ENCODE data around the gene LYRM7. TPM values are rescaled to one million over a fixed set of nuclear protein-coding genes. Genes with fewer than 3 reads are reported as not detected.

LYRM7 gene
- total RNA-seq, 1 donor from 2014 or later = 5.5 TPM

GRCh38 chr5:131147258-131147657 is 23.5 kb upstream of the LYRM7 start:
- H3K36me3 ChIP-seq = no peaks in the 10 kb centered on the region
- no peak overlapping the region for H3K4me3 ChIP-seq
- no peaks in the 10 kb centered on the region for H3K9me3 ChIP-seq
- no peaks in the 10 kb centered on the region for H3K27me3 ChIP-seq (ENCODE audit: low read depth)
- TF ChIP-seq CTCF (IDR thresholded peaks at IDR 0.05) = no peak
- DNase-seq (no peak), ATAC-seq (no peak)
- intact Hi-C loops (cut with DNase I) = no loop called here
- no peak overlapping the region for H3K27ac ChIP-seq
- H3K4me1 ChIP-seq = no peaks in the 10 kb centered on the region

GRCh38 chr5:131148835-131149234 is 21.9 kb upstream of the LYRM7 start:
- no peak overlapping the region for H3K4me3 ChIP-seq
- H3K27ac ChIP-seq = no peak overlapping the region
- H3K27me3 ChIP-seq (ENCODE audit: low read depth) = no peaks in the 10 kb centered on the region
- intact Hi-C loops (cut with DNase I) = no loop called here
- no peaks in the 10 kb centered on the region for H3K36me3 ChIP-seq
- ATAC-seq = no peak
- DNase-seq = no peak
- no peaks in the 10 kb centered on the region for H3K9me3 ChIP-seq
- TF ChIP-seq CTCF (IDR thresholded peaks at IDR 0.05) = no peak
- no peaks in the 10 kb centered on the region for H3K4me1 ChIP-seq

- Histone ChIP-seq H3K9me3 (no peaks in the 10 kb centered on the region), H3K27ac (no peak overlapping the region), H3K4me3 (no peak overlapping the region), H3K27me3 (ENCODE audit: low read depth) (no peaks in the 10 kb centered on the region), H3K36me3 (no peaks in the 10 kb centered on the region), H3K4me1 (no peaks in the 10 kb centered on the region)
- intact Hi-C loops (cut with DNase I) = no loop called here
- TF ChIP-seq CTCF (IDR thresholded peaks at IDR 0.05) = no peak
- no peak for ATAC-seq
- no peak for DNase-seq
Measured at GRCh38 chr5:131150408-131150807, 20.3 kb upstream of the LYRM7 start.

- Histone ChIP-seq H3K4me1 (no peaks in the 10 kb centered on the region), H3K27me3 (ENCODE audit: low read depth) (no peaks in the 10 kb centered on the region), H3K4me3 (no peak overlapping the region), H3K27ac (no peak overlapping the region), H3K9me3 (no peaks in the 10 kb centered on the region), H3K36me3 (no peaks in the 10 kb centered on the region)
- intact Hi-C loops (cut with DNase I) = no loop called here
- DNase-seq (no peak), ATAC-seq (no peak)
- no peak for TF ChIP-seq CTCF (IDR thresholded peaks at IDR 0.05)
Measured at GRCh38 chr5:131151216-131151615, 19.5 kb upstream of the LYRM7 start.

- no peaks in the 10 kb centered on the region for H3K9me3 ChIP-seq
- no peak overlapping the region for H3K4me3 ChIP-seq
- intact Hi-C loops (cut with DNase I) = no loop called here
- no peaks in the 10 kb centered on the region for H3K4me1 ChIP-seq
- H3K27ac ChIP-seq = no peak overlapping the region
- DNase-seq (no peak), ATAC-seq (no peak)
- no peaks in the 10 kb centered on the region for H3K27me3 ChIP-seq (ENCODE audit: low read depth)
- H3K36me3 ChIP-seq = peaks cover 33% of the 10 kb centered on the region
- TF ChIP-seq CTCF (IDR thresholded peaks at IDR 0.05) = no peak
Measured at GRCh38 chr5:131156385-131156784, 14.4 kb upstream of the LYRM7 start.

- DNase-seq (no peak), ATAC-seq (no peak)
- Histone ChIP-seq H3K27me3 (ENCODE audit: low read depth) (no peaks in the 10 kb centered on the region), H3K27ac (no peak overlapping the region), H3K4me3 (no peak overlapping the region), H3K4me1 (no peaks in the 10 kb centered on the region), H3K9me3 (no peaks in the 10 kb centered on the region), H3K36me3 (peaks cover 39% of the 10 kb centered on the region)
- intact Hi-C loops (cut with DNase I) = no loop called here
- no peak for TF ChIP-seq CTCF (IDR thresholded peaks at IDR 0.05)
Measured at GRCh38 chr5:131156957-131157356, 13.8 kb upstream of the LYRM7 start.

Measured in lower lobe of right lung (tissue), 2 donors.